GM12864 (cell line): ENCODE results near the gene ZNF841.
"Not testable (repeated sequence)": the region's sequence is repeated elsewhere in the genome, so short reads cannot be mapped to it uniquely, and the experiment has no call there.

Source experiments
- DNase-seq: peaks from one replicate; pipeline ENCODE4 v3.0.0-alpha.2; 2011; ENCODE audit warnings: low read depth
- H3K4me3 ChIP-seq: 2 replicates; pipeline ENCODE4 v1.5.1; 2011; ENCODE audit warnings: mild to moderate bottlenecking, low read depth, low read length, control low read depth
- TF ChIP-seq, protein P1 (sequence below): IDR thresholded peaks from 2 replicates; pipeline ENCODE4 v1.5.1; 2011; ENCODE audit warnings: low read depth, mild to moderate bottlenecking, moderate library complexity, low read length, control low read depth, inconsistent platforms; ENCODE audit errors: missing control alignments

The ZNF841 gene

DNA sequence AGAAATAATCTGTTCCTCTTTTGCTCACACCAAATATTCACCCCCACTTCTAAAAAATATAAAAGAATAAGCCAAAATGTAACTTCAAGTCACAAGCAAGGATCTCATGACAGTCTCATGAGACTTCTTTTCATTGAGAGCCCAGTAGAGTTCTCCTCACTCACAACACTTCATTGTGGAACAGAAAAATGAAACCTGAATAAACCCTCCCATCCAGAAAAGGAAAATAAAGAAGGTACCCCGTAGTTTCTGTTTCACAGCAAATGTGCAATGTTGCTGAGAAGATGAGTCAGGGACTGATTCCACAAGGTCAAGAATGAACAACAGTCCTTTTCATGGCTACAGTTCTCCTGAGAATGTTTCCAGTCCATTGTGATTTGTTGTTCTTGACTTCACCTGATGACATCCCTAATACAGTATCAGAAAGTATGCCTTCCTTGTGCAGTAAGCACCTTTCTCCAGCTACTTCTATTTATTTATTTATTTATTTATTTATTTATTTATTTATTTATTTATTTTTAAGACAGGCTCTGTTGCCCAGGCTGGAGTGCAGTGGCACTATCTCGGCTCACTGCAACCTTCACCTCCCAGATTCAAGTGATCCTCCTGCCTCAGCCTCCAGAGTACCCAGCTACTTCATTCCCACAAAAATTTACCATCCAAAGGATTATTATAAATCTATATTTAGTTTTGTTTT is 6.4 kb upstream of the ZNF841 start:
- TF ChIP-seq, protein P1, sequence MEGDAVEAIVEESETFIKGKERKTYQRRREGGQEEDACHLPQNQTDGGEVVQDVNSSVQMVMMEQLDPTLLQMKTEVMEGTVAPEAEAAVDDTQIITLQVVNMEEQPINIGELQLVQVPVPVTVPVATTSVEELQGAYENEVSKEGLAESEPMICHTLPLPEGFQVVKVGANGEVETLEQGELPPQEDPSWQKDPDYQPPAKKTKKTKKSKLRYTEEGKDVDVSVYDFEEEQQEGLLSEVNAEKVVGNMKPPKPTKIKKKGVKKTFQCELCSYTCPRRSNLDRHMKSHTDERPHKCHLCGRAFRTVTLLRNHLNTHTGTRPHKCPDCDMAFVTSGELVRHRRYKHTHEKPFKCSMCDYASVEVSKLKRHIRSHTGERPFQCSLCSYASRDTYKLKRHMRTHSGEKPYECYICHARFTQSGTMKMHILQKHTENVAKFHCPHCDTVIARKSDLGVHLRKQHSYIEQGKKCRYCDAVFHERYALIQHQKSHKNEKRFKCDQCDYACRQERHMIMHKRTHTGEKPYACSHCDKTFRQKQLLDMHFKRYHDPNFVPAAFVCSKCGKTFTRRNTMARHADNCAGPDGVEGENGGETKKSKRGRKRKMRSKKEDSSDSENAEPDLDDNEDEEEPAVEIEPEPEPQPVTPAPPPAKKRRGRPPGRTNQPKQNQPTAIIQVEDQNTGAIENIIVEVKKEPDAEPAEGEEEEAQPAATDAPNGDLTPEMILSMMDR, result no peak
- no peak overlapping the region for H3K4me3 ChIP-seq
- DNase-seq, result no peak

DNA sequence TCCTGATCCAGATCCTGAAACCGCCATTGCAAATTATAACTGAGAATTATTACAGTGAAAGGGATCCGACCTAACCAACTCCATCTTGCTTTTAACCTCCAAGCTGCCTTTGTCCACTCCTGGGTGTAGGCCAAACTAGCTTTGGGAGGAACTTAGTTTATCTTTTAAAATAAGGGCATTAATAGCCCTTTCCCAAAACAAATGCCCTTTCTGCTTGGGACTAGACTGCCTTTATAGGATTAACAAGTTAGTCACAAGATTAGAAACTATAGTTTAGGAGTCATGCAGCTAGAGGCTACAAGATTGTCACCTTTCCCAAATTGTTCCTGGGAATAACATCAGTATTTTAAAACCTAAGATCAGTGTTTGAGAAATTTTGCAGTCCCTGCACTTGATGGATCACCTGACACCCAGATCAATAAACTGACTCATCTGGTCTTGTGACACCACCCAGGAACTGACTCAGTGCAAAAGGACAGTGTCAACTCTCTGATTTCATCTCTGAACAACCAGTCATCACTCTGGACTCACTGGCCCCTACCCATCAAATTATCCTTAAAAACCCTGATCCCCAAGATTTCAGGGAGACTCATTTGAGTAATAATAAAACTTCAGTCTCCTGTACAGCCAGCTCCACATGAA is 4.1 kb upstream of the ZNF841 start:
- no peak for DNase-seq
- H3K4me3 ChIP-seq, result no peak overlapping the region
- TF ChIP-seq, protein P1, result no peak

DNA sequence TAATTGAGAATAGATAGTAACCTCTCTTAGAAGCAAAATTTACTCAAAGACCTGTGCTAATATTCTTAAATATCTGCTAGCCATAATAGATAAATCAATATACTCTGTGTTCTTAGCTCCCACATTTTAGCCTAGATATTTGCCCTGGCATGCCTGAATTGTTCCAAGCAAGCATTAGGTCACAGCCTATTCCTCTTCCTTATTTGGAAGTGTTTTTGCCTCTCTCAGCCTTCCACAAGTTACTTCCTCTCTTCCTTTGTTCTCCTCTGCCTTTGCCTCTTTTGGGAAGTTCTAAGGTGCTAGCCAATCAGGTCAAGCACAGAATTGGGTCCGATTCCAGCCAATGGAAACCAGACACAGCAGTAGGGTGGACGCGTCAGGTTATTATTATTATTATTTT is 851 bp upstream of the ZNF841 start:
- not testable (repeated sequence) for H3K4me3 ChIP-seq, DNase-seq

DNA sequence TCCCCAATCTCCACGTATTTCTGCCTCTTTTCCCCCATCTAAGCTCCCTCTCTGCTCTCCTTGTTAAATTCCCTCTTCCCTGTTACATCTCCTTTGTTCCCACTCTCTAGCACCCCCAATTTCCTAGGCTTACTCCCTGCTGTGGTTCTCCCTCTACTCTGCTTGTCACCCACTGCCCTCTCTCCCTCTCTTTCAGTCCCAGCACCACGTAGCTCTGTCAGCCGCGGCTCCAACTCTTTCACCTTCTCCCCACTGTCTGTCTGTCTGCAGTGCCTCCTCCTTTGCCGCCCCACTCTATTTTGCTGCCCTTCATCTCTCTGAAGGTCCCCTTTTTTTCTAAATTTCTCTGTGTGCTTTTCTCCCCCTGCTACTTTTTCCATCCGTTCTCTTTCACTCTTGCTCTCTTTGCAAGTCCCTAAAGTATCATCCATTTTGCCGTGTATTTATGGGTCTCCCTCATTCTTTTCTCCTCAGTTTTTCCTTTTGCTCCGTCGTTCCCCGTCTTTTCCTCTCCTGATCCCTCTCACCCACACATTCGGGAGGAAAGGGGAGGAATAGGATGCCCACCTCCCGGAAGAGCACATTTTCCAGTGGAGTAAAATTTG is 937 bp downstream of the ZNF841 start:
- TF ChIP-seq, protein P1, result no peak
- DNase-seq, result no peak
- H3K4me3 ChIP-seq, result peak overlapping the region; percentile 42

DNA sequence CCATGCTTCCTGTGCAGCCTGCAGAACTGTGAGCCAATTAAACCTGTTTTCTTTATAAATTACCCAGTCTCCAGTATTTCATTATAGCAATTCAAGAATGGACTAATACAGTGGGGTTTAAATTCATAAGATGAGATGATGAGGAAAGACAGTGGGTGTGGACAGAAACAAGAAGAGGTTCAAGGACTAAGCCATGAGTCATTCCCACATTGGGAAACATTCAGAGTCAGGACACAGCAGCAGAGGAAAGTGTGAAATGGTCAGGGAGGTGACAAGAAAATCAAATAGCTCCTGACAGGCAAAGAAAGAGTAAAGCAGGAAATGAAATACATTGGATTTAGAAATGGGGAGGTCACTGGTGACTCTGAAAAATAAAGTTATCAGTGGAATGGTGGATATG is 9.1 kb downstream of the ZNF841 start:
- TF ChIP-seq, protein P1, result no peak
- DNase-seq, result no peak
- no peak overlapping the region for H3K4me3 ChIP-seq

DNA sequence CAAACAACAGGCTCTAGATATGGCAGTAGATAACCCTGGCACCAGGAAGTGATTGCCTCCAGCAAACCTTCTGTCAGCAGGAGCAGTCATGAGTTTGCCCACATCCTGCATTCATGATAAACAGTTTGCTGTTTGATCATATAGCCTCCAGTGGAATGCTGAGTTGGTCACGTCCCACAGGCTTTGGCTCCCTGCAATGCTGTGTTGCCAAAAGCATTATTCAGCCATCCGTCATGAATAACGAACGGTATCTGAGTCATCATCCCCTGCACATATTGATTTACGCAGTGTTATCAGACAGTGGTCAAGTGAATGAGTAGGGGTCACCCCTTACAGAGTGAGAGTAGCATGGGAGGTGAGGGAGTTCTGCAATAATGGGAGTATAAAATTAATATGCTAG is 25.1 kb downstream of the ZNF841 start:
- TF ChIP-seq, protein P1, result no peak

DNA sequence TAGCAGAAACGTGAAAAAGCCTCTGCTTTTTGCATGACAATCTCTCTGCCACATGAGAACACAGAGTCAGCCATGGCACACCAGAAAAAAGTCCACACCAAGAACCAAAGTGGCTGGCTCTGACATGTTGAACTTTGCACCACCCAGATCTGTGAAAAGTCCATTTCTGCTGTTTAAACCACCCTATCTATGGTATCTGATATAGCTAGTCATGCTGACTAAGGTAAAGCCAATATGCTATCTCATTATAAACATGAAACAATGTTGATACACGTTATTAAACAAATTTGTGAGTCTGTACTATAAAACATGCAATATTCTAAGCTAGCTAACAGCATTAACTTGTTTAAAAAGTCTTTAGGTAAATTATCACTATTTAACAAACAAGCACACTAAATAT is 25.9 kb downstream of the ZNF841 start:
- no peak for DNase-seq
- TF ChIP-seq, protein P1, result no peak
- H3K4me3 ChIP-seq, result no peak overlapping the region

More for the DNA sequence above, 25.1 kb downstream of the ZNF841 start:
- DNase-seq, result no peak
- H3K4me3 ChIP-seq, result no peak overlapping the region
